Measurements from ENCODE around the gene RPA3. TPM values are rescaled to one million over a fixed set of nuclear protein-coding genes. Genes with fewer than 3 reads are reported as not detected.

RPA3 gene
- total RNA-seq, 1 donor from 2014 or later = 128 TPM

GRCh38 chr7:7688310-7688709 lies 30.1 kb downstream of the RPA3 start:
- Histone ChIP-seq H3K9ac (no peak overlapping the region), H2AFZ (replicated peaks) (no peak overlapping the region), H3K27me3 (no peaks in the 10 kb centered on the region), H3K27ac (no peak overlapping the region), H3K79me2 (ENCODE audit: low read depth) (no peaks in the 10 kb centered on the region), H3K4me2 (no peak overlapping the region), H3K36me3 (no peaks in the 10 kb centered on the region), H3K4me1 (peaks cover 4% of the 10 kb centered on the region), H3F3A (ENCODE audit: low read depth) (no peaks in the 10 kb centered on the region), H4K20me1 (ENCODE audit: low read depth) (no peaks in the 10 kb centered on the region), H3K9me3 (ENCODE audit: low read depth) (no peaks in the 10 kb centered on the region), H3K4me3 (no peak overlapping the region)
- Mint-ChIP-seq H3K4me1 (peaks cover 21% of the 10 kb centered on the region), H3K9me3 (no peaks in the 10 kb centered on the region), H3K27ac (no peak overlapping the region), H3K27me3 (ENCODE audit: insufficient read depth, low read depth) (no peaks in the 10 kb centered on the region), H3K36me3 (peaks cover 3% of the 10 kb centered on the region), H3K4me3 (no peak overlapping the region)
- no peak for DNase-seq (ENCODE audit: low spot score)
- no peak for TF ChIP-seq CTCF (IDR thresholded peaks at IDR 0.05)
- TF ChIP-seq EZH2 (IDR thresholded peaks at IDR 0.05) = no peak
- TF ChIP-seq EZH2phosphoT487 (IDR thresholded peaks at IDR 0.05) = no peak

- Mint-ChIP-seq H3K27ac (no peak overlapping the region), H3K9me3 (no peaks in the 10 kb centered on the region), H3K4me1 (peaks cover 21% of the 10 kb centered on the region), H3K36me3 (peaks cover 3% of the 10 kb centered on the region), H3K27me3 (ENCODE audit: insufficient read depth, low read depth) (no peaks in the 10 kb centered on the region), H3K4me3 (no peak overlapping the region)
- Histone ChIP-seq H2AFZ (replicated peaks) (no peak overlapping the region), H3K4me1 (peaks cover 4% of the 10 kb centered on the region), H3K36me3 (no peaks in the 10 kb centered on the region), H3K4me2 (no peak overlapping the region), H3K27ac (no peak overlapping the region), H3K79me2 (ENCODE audit: low read depth) (no peaks in the 10 kb centered on the region), H3K9me3 (ENCODE audit: low read depth) (no peaks in the 10 kb centered on the region), H3K4me3 (no peak overlapping the region), H4K20me1 (ENCODE audit: low read depth) (no peaks in the 10 kb centered on the region), H3K9ac (no peak overlapping the region), H3K27me3 (no peaks in the 10 kb centered on the region), H3F3A (ENCODE audit: low read depth) (no peaks in the 10 kb centered on the region)
- TF ChIP-seq CTCF (IDR thresholded peaks at IDR 0.05) = no peak
- no peak for TF ChIP-seq EZH2 (IDR thresholded peaks at IDR 0.05)
- no peak for TF ChIP-seq EZH2phosphoT487 (IDR thresholded peaks at IDR 0.05)
- DNase-seq (ENCODE audit: low spot score) = no peak
Observed at GRCh38 chr7:7687800-7688199, 30.6 kb downstream of the RPA3 start.

- Histone ChIP-seq H3K4me3 (no peak overlapping the region), H3K4me2 (no peak overlapping the region), H3K9me3 (ENCODE audit: low read depth) (no peaks in the 10 kb centered on the region), H3K9ac (no peak overlapping the region), H2AFZ (replicated peaks) (no peak overlapping the region), H3K36me3 (no peaks in the 10 kb centered on the region), H3K27ac (no peak overlapping the region), H3K4me1 (peaks cover 4% of the 10 kb centered on the region), H4K20me1 (ENCODE audit: low read depth) (no peaks in the 10 kb centered on the region), H3K27me3 (no peaks in the 10 kb centered on the region), H3K79me2 (ENCODE audit: low read depth) (peaks cover 1% of the 10 kb centered on the region), H3F3A (ENCODE audit: low read depth) (no peaks in the 10 kb centered on the region)
- no peaks in the 10 kb centered on the region for H3K27me3 Mint-ChIP-seq (ENCODE audit: insufficient read depth, low read depth)
- peaks cover 21% of the 10 kb centered on the region for H3K4me1 Mint-ChIP-seq
- no peak for DNase-seq (ENCODE audit: low spot score)
- H3K36me3 Mint-ChIP-seq = no peaks in the 10 kb centered on the region
- no peaks in the 10 kb centered on the region for H3K9me3 Mint-ChIP-seq
- peak overlapping the region; percentile 21 for H3K27ac Mint-ChIP-seq
- H3K4me3 Mint-ChIP-seq = no peak overlapping the region
- TF ChIP-seq CTCF (IDR thresholded peaks at IDR 0.05) (no peak), EZH2phosphoT487 (IDR thresholded peaks at IDR 0.05) (no peak), EZH2 (IDR thresholded peaks at IDR 0.05) (no peak)
Observed at GRCh38 chr7:7686811-7687508, 31.4 kb downstream of the RPA3 start.

Measured in neural progenitor cell (in vitro differentiated cells).